Uterus (tissue), 2 donors: Measurements from ENCODE around the gene CDH4.

Experiments used
- POLR2A ChIP-seq, 2 donors: fragments of 450-650 bp; IDR thresholded peaks; one replicate each; pipeline ENCODE4 v1.6.1; 2016; ENCODE audit warnings: antibody characterized with exemption in 2 of 2, mild to moderate bottlenecking in 1 of 2, moderate library complexity in 1 of 2
- TF ChIP-seq, protein P1 (sequence below), 4 experiments: fragments of 200-600 bp in 2 of 4; fragments of 450-650 bp in 2 of 4; sonication (generic) in 2 of 4; IDR thresholded peaks; one replicate each; pipeline ENCODE4 v1.5.1; 2016 to 2019; ENCODE audit warnings: antibody characterized with exemption in 4 of 4, mild to moderate bottlenecking in 2 of 4, moderate library complexity in 1 of 4

GRCh38 chr20:61296629-61297019 lies 44.6 kb downstream of the CDH4 start:
- TF ChIP-seq, protein P1, sequence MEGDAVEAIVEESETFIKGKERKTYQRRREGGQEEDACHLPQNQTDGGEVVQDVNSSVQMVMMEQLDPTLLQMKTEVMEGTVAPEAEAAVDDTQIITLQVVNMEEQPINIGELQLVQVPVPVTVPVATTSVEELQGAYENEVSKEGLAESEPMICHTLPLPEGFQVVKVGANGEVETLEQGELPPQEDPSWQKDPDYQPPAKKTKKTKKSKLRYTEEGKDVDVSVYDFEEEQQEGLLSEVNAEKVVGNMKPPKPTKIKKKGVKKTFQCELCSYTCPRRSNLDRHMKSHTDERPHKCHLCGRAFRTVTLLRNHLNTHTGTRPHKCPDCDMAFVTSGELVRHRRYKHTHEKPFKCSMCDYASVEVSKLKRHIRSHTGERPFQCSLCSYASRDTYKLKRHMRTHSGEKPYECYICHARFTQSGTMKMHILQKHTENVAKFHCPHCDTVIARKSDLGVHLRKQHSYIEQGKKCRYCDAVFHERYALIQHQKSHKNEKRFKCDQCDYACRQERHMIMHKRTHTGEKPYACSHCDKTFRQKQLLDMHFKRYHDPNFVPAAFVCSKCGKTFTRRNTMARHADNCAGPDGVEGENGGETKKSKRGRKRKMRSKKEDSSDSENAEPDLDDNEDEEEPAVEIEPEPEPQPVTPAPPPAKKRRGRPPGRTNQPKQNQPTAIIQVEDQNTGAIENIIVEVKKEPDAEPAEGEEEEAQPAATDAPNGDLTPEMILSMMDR (IDR thresholded peaks at IDR 0.05), result no peak
- TF ChIP-seq POLR2A (IDR thresholded peaks at IDR 0.05), result no peak
